ENCODE measurements around the gene NLK.

GRCh38 chr17:28047806-28048205 is 5.3 kb downstream of the NLK start:
- TF ChIP-seq CTCF (IDR thresholded peaks at IDR 0.05; ENCODE audit: low read depth, low read length), result no peak
- no peak for TF ChIP-seq POLR2A (IDR thresholded peaks at IDR 0.05; ENCODE audit: extremely low read depth, insufficient read length)
- no peak for TF ChIP-seq MAX (IDR thresholded peaks at IDR 0.05; ENCODE audit: low read depth, low read length)
- TF ChIP-seq MYC (IDR thresholded peaks at IDR 0.05; ENCODE audit: low read depth, low read length), result no peak
